SH-SY5Y (cell line): ENCODE data around the gene RANGAP1.

Source experiments
- GATA2 ChIP-seq: IDR thresholded peaks from 2 replicates; pipeline ENCODE4 v1.6.1; 2011; ENCODE audit warnings: mild to moderate bottlenecking, low read depth, low read length
- GATA3 ChIP-seq: IDR thresholded peaks from 2 replicates; pipeline ENCODE4 v1.6.1; 2011; ENCODE audit warnings: low read depth, mild to moderate bottlenecking, low read length, moderate library complexity

DNA sequence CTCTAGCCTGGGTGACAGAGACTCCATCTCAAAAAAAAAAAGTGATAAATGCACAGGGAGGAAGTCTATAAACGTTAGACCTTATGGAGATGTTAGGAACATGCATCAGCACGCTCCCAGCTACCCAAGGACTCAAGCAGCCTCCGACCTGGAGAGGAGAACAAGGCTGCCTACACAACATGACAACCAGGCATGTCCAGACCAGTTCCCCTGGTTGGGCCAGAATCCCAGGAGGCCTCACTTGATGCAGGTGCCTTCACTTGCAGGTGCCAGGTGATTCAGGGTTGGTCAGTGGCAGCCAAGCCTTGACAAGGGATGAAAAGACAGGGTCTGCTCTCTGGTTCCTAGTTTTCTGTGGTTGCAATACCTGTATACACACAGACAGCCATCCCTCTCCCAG is 5.9 kb downstream of the RANGAP1 start:
- no peak for TF ChIP-seq GATA2
- no peak for TF ChIP-seq GATA3
